ENCODE measurements around the gene TRAF3.

Gene TRAF3

DNA sequence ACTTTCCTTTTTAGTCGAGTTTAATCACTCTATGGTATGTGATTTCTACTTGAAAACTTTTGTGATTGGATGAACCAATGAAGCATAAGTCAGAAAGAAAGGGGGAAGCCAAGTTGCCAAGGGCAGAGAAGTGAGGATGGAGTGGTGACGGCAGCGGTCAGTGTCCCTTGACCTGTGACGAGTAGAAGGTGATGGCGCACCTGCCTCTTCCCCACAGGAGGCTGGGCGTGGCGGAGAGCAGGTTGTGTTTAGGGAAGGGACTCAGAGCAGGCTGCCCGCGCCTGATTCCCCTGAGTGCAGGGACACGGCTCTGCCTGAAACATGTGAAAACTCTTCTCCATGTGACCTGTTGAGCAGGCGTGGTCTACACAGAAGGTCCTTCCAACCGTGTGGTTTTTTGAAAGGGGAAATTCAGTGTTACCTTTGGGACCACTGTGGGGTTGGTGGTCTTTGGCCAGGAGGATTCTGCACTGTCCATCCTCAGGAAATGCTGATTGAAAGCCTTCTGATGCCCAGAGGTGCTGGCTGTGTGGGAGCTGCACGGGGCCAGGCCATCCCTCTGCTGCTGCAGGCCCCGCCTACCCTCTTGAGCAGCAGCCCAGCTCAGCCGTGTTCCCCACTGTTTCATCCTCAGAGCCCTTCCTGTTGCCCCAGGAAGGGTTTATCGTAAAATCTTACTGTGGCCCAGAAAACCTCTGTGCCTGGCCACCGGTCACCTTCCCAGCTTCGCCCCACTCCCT lies 121.7 kb downstream of the TRAF3 start:
- Histone ChIP-seq H3K27me3 (replicated peaks; ENCODE audit: control insufficient read depth, insufficient read depth, low read length, poor library complexity, severe bottlenecking) (no peaks in the 10 kb centered on the region), H3K4me1 (ENCODE audit: control insufficient read depth, insufficient read depth, low read length, poor library complexity, severe bottlenecking) (no peaks in the 10 kb centered on the region), H3K27ac (ENCODE audit: insufficient read depth, low read length, poor library complexity, severe bottlenecking) (no peak overlapping the region), H3K36me3 (ENCODE audit: control insufficient read depth, insufficient read depth, low read length) (peaks cover 53% of the 10 kb centered on the region), H3K4me3 (ENCODE audit: insufficient read depth, low read depth, low read length, poor library complexity, severe bottlenecking) (no peak overlapping the region), H3K9me3 (ENCODE audit: control insufficient read depth, low read length) (no peaks in the 10 kb centered on the region)
- DNase-seq, result no peak

DNA sequence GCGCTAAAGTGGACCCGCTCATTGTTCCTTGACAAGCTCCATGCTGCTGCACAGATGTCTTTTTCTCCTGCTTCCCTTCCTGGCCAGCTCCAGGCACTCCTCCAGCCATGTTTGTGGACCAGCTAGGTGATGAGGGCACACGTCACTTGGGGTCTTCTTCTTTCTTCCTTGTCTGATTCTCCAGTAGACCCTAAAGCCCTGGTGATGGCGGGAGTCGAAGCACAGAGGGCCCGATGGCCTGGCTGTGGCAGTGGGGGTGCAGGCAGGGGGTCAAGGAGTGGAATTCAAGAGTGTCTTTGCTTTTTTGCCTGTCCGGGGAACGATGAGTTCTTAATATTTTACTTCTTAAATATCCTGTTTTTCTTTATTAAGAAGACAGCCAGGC lies 122.3 kb downstream of the TRAF3 start:
- H3K9me3 ChIP-seq (ENCODE audit: control insufficient read depth, low read length), result no peaks in the 10 kb centered on the region
- H3K27me3 ChIP-seq (replicated peaks; ENCODE audit: control insufficient read depth, insufficient read depth, low read length, poor library complexity, severe bottlenecking), result no peaks in the 10 kb centered on the region
- H3K36me3 ChIP-seq (ENCODE audit: control insufficient read depth, insufficient read depth, low read length), result peaks cover 49% of the 10 kb centered on the region
- no peaks in the 10 kb centered on the region for H3K4me1 ChIP-seq (ENCODE audit: control insufficient read depth, insufficient read depth, low read length, poor library complexity, severe bottlenecking)
- H3K27ac ChIP-seq (ENCODE audit: insufficient read depth, low read length, poor library complexity, severe bottlenecking), result no peak overlapping the region
- DNase-seq, result no peak
- H3K4me3 ChIP-seq (ENCODE audit: insufficient read depth, low read depth, low read length, poor library complexity, severe bottlenecking), result no peak overlapping the region

DNA sequence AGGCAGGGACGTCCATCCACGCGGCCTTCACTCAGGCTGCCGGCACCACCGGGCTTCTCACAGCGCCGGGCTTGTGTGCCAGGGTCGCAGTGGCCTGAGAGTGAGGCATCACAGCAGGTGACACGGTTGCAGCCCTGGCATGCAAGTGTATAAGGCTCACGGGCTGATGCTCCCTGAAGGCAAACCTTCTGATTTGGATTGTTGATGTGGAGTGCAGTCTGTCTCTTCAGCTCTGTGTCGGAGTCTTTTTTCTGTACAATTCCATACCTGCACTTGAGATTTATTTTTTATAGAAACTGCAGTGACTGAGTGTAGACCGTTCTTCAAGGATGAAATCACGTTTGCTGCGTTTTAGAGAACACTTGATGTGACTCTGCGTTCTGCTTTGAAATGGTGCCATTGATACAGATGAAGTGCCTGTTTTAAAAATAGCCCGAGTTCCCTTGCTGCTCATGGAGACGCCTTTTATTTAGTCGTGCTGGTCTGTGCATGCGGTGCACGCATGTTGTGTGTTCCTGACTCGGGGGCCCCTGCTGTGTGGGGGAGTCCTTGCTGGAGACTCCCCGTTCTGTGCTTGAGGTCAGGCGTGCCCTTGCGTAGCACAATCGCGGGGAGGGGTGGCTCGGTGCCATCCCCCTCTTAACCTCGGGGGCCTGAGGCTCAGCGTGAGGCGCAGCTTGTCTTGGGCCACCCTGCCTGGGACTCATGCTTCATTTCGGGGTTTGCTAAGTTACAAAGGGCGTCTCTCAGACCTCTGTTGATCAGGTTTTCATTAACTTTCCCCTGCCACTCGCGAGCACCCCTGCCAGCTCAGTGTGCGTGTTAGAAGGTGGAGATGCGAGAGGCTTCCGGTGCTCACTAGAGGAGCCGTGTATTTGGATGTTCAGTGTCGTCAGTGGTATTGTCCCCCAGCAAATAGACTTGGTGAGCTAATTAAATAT lies 123.7 kb downstream of the TRAF3 start:
- no peak overlapping the region for H3K4me3 ChIP-seq (ENCODE audit: insufficient read depth, low read depth, low read length, poor library complexity, severe bottlenecking)
- H3K9me3 ChIP-seq (ENCODE audit: control insufficient read depth, low read length), result no peaks in the 10 kb centered on the region
- H3K27ac ChIP-seq (ENCODE audit: insufficient read depth, low read length, poor library complexity, severe bottlenecking), result no peak overlapping the region
- no peaks in the 10 kb centered on the region for H3K4me1 ChIP-seq (ENCODE audit: control insufficient read depth, insufficient read depth, low read length, poor library complexity, severe bottlenecking)
- H3K36me3 ChIP-seq (ENCODE audit: control insufficient read depth, insufficient read depth, low read length), result peaks cover 44% of the 10 kb centered on the region
- H3K27me3 ChIP-seq (replicated peaks; ENCODE audit: control insufficient read depth, insufficient read depth, low read length, poor library complexity, severe bottlenecking), result no peaks in the 10 kb centered on the region
- no peak for DNase-seq

DNA sequence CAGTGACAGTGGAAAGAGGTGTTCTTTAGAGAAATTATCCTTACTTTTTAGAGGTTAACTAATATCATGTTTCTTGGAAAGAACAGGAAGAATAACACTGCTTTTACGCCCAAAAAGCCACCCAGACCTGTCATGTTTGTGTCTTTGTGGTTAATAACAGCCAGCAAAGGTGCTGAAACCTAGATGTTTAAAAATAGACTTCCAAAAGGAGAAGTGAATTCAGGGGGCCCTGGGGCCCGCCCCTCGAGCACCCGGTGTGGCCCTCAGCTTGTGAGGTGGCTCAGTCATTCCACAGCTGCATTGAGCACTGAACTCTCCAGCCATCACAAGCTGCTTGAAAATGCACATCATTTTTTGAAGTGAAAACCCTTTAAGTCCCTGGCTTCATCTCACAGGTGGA lies 124.4 kb downstream of the TRAF3 start:
- Histone ChIP-seq H3K27me3 (replicated peaks; ENCODE audit: control insufficient read depth, insufficient read depth, low read length, poor library complexity, severe bottlenecking) (no peaks in the 10 kb centered on the region), H3K4me3 (ENCODE audit: insufficient read depth, low read depth, low read length, poor library complexity, severe bottlenecking) (no peak overlapping the region), H3K36me3 (ENCODE audit: control insufficient read depth, insufficient read depth, low read length) (peaks cover 49% of the 10 kb centered on the region), H3K27ac (ENCODE audit: insufficient read depth, low read length, poor library complexity, severe bottlenecking) (no peak overlapping the region), H3K9me3 (ENCODE audit: control insufficient read depth, low read length) (no peaks in the 10 kb centered on the region), H3K4me1 (ENCODE audit: control insufficient read depth, insufficient read depth, low read length, poor library complexity, severe bottlenecking) (no peaks in the 10 kb centered on the region)
- DNase-seq, result no peak

DNA sequence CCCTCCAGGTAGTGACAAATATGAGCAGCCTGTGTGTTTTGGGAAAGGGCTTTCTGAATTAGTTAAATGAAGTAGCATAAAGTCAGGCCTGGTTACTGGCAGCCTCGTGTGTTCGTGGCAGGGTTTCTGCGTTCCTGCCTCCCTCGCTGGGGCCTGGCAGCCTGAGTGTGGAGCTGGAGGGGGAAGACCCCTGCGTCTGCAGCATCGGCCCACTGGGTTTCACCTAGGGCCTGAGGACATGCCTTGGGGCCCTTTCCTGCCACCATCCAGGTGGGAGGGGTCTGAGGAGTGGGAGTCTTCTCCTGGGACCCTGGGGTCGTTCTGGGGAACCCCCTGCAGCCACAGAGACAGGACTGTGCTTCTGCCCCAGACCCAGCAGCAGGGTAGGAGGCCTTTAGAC lies 124.8 kb downstream of the TRAF3 start:
- no peak for DNase-seq
- Histone ChIP-seq H3K27ac (ENCODE audit: insufficient read depth, low read length, poor library complexity, severe bottlenecking) (no peak overlapping the region), H3K36me3 (ENCODE audit: control insufficient read depth, insufficient read depth, low read length) (peaks cover 53% of the 10 kb centered on the region), H3K4me1 (ENCODE audit: control insufficient read depth, insufficient read depth, low read length, poor library complexity, severe bottlenecking) (no peaks in the 10 kb centered on the region), H3K27me3 (replicated peaks; ENCODE audit: control insufficient read depth, insufficient read depth, low read length, poor library complexity, severe bottlenecking) (no peaks in the 10 kb centered on the region), H3K9me3 (ENCODE audit: control insufficient read depth, low read length) (no peaks in the 10 kb centered on the region), H3K4me3 (ENCODE audit: insufficient read depth, low read depth, low read length, poor library complexity, severe bottlenecking) (no peak overlapping the region)

DNA sequence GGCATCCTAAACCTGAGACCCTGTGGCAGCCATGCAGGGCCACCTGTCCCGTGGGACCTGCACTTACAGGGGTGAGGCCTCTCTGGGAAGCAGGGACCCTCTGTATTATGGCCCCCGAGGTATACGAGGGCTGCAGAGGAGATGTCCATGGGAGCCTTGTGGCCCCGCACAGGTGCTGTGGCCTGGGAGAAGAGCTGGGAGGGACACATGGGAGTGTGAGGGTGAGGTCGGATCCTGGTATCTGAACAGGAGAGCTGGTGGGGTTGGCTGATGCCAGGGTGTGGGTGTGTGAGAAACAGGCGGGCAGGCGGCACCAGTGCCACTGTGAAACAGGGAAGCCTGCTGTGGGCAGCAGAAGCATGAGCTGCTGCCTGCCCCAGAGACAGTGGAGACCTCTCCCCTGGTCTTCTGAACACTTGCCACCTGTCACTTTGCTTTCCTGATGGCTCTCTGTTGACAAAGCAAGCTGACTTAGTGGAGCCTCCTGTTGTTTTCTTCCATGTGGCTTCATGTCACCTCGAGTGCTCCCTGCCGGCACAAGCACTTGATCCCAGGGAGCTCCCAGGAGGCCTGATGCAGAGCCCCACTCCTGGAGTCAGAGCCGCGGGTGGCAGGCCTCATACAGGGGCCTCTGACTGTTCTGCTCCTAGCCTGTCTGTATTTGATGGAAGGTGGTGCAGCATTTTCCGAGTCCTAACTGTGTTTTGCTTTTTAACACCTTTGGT lies 125.4 kb downstream of the TRAF3 start:
- H3K4me1 ChIP-seq (ENCODE audit: control insufficient read depth, insufficient read depth, low read length, poor library complexity, severe bottlenecking), result no peaks in the 10 kb centered on the region
- no peak overlapping the region for H3K27ac ChIP-seq (ENCODE audit: insufficient read depth, low read length, poor library complexity, severe bottlenecking)
- no peak overlapping the region for H3K4me3 ChIP-seq (ENCODE audit: insufficient read depth, low read depth, low read length, poor library complexity, severe bottlenecking)
- no peaks in the 10 kb centered on the region for H3K27me3 ChIP-seq (replicated peaks; ENCODE audit: control insufficient read depth, insufficient read depth, low read length, poor library complexity, severe bottlenecking)
- H3K36me3 ChIP-seq (ENCODE audit: control insufficient read depth, insufficient read depth, low read length), result peaks cover 53% of the 10 kb centered on the region
- no peaks in the 10 kb centered on the region for H3K9me3 ChIP-seq (ENCODE audit: control insufficient read depth, low read length)
- no peak for DNase-seq

DNA sequence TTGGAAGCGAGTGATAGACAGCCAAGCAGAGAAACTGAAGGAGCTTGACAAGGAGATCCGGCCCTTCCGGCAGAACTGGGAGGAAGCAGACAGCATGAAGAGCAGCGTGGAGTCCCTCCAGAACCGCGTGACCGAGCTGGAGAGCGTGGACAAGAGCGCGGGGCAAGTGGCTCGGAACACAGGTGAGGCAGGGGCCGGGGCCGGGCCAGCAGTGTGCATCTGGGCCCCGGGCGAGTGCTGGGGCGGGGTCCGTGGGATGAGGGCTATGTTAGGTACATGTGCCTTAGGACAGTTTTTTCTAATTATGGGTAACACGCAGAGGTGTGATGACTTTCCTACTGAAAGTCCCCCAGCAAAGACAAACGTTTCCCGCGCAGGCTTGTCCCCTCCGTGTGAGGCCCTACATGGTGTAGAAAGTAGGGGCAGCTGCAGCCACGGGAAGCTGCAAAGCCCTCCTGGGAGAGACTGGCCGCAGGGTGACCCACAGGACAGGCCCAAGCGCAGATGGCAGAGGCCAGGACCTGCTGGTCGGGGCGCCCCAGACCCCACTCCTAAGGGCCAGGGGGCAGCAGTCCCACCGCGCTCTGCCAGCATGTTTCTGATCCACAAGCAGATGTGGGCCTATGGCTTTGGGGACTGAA lies 126.1 kb downstream of the TRAF3 start:
- H3K36me3 ChIP-seq (ENCODE audit: control insufficient read depth, insufficient read depth, low read length), result peaks cover 51% of the 10 kb centered on the region
- no peak overlapping the region for H3K27ac ChIP-seq (ENCODE audit: insufficient read depth, low read length, poor library complexity, severe bottlenecking)
- no peaks in the 10 kb centered on the region for H3K27me3 ChIP-seq (replicated peaks; ENCODE audit: control insufficient read depth, insufficient read depth, low read length, poor library complexity, severe bottlenecking)
- H3K9me3 ChIP-seq (ENCODE audit: control insufficient read depth, low read length), result no peaks in the 10 kb centered on the region
- H3K4me1 ChIP-seq (ENCODE audit: control insufficient read depth, insufficient read depth, low read length, poor library complexity, severe bottlenecking), result no peaks in the 10 kb centered on the region
- H3K4me3 ChIP-seq (ENCODE audit: insufficient read depth, low read depth, low read length, poor library complexity, severe bottlenecking), result no peak overlapping the region
- no peak for DNase-seq

DNA sequence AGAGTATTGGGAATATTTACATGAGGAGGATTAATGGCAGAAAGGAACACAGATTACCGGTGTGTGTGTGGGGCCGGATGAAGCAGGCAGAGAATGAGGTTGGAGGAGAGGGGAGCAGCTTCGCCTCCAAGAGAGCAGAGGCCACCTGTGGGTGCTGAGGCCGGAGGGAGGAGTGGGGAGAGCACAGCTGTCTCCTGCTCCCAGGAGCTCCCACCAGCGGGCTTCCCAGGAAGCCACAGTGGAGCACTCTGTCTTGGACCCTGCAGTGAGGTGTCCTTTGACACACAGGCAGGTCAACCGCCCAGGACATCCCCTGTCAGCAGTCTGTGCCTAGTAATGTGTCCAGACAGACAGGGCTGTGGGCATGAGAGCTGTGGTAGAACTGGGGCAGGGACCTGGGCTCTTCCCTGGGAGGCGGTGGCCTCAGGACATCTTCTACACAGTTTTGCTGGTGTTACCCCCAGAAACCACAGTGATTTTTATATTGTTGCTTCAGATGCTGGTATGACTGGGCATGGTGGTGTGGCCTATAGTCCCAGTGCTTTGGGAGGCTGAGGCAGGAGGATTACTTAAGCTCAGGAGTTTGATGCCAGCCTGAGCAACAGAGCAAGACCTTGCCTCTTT lies 126.8 kb downstream of the TRAF3 start:
- no peak overlapping the region for H3K4me3 ChIP-seq (ENCODE audit: insufficient read depth, low read depth, low read length, poor library complexity, severe bottlenecking)
- H3K9me3 ChIP-seq (ENCODE audit: control insufficient read depth, low read length), result no peaks in the 10 kb centered on the region
- H3K4me1 ChIP-seq (ENCODE audit: control insufficient read depth, insufficient read depth, low read length, poor library complexity, severe bottlenecking), result no peaks in the 10 kb centered on the region
- no peaks in the 10 kb centered on the region for H3K27me3 ChIP-seq (replicated peaks; ENCODE audit: control insufficient read depth, insufficient read depth, low read length, poor library complexity, severe bottlenecking)
- H3K36me3 ChIP-seq (ENCODE audit: control insufficient read depth, insufficient read depth, low read length), result peaks cover 51% of the 10 kb centered on the region
- no peak overlapping the region for H3K27ac ChIP-seq (ENCODE audit: insufficient read depth, low read length, poor library complexity, severe bottlenecking)
- no peak for DNase-seq

Measured in effector memory CD4-positive, alpha-beta T cell (primary cell).